ENCODE data around the gene RETREG1. TPM values are rescaled to one million over a fixed set of nuclear protein-coding genes. Genes with fewer than 3 reads are reported as not detected.
"Not testable (repeated sequence)": the region's sequence is repeated elsewhere in the genome, so short reads cannot be mapped to it uniquely, and the experiment has no call there.

Gene RETREG1
- total RNA-seq, 2 experiments from 2014 or later: 19.3 to 20.0 TPM

DNA sequence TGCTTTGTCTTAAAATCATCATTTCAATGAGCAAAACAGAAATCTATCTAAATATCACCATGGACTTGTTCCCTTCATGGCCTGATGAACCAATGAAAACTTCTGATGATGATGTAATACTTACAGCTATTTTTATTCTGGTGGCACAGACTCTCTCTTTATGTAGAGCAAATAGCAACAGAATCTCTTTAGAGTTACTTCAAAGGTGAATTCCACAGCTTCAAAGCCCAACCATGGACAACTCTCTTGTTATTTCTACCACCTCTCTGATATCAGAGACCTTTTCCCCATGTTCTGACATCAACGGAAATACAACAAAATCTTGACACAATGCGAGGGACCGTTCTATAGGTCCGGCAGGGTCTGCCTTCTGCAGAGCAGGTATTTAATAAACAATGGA, 70.1 kb downstream of the RETREG1 start:
- Mint-ChIP-seq H3K27ac (no peak overlapping the region), H3K4me3 (no peak overlapping the region), H3K9me3 (no peaks in the 10 kb centered on the region), H3K27me3 (ENCODE audit: low read depth) (no peaks in the 10 kb centered on the region), H3K4me1 (ENCODE audit: low read depth) (peaks cover 54% of the 10 kb centered on the region), H3K36me3 (ENCODE audit: low read depth) (peaks cover 2% of the 10 kb centered on the region)
- intact Hi-C loops (cut with micrococcal nuclease): no loop called here
- CTCF ChIA-PET: interaction anchor here (1.2 kb wide), 1 partner anchor 11 kb away, joined by 4 read pairs; no protein-coding TSS in a partner anchor
- DNase-seq: no peak

DNA sequence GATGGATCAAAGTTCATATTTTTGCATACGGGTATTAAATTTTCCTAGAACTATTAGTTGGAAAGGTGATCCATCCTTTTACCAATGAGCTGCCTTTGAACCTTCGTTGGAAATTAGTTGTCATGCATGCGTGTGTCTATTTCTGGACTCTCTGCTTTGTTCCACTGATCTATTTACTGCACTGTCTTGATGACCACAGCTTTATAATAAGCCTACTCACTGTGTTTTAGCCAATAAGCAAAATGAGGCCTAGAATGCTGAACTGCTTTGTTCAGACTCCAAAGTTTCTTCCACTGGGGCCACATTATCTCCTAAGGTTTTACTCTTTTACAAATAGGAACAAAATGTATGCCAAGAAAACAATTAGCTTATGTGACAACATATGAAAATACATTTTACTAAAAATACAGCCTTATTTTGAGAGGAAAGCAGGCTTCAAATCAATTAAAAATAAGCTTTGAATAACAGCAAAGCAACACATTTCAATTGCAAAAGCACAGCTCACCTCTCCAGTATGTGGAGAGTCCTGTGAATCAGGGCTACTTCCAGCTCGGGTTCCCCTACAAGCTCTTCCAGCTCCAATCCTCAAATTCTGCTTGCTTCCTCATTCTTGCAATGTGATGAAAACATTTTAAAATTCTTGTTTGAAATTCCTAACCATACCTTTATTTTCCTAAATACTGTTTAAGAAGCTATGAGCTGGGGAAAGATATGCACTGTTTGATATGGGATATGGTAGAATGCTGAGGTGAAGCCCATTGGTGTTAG, 72.0 kb downstream of the RETREG1 start:
- Mint-ChIP-seq H3K36me3 (ENCODE audit: low read depth) (peaks cover 3% of the 10 kb centered on the region), H3K9me3 (no peaks in the 10 kb centered on the region), H3K27ac (no peak overlapping the region), H3K27me3 (ENCODE audit: low read depth) (no peaks in the 10 kb centered on the region), H3K4me1 (ENCODE audit: low read depth) (peaks cover 53% of the 10 kb centered on the region), H3K4me3 (no peak overlapping the region)
- intact Hi-C loops (cut with micrococcal nuclease): no loop called here
- DNase-seq: no peak
- CTCF ChIA-PET: interaction anchor here (0.7 to 0.9 kb wide), 3 partner anchors 21 to 66 kb away, joined by 3 read pairs; no protein-coding TSS in a partner anchor

DNA sequence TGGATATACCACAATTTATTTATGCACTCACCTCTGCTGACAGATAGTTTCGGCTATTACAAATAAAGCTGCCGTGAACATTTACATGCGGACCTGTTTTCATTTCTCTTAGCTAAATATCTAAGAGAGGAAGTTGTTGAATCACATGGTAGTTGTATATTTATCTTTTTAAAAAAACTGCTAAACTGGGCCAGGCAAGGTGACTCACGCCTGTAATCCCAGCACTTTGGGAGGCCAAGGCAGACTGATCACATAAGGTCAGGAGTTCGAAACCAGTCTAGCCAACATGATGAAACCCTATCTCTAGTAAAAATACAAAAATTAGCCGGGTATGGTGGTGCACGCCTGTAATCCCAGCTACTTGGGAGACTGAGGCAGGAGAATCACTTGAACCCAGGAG, 73.6 kb downstream of the RETREG1 start:
- H3K9me3 Mint-ChIP-seq; H3K27ac Mint-ChIP-seq; H3K4me3 Mint-ChIP-seq; intact Hi-C loops (cut with micrococcal nuclease); DNase-seq; H3K27me3 Mint-ChIP-seq (ENCODE audit: low read depth): not testable (repeated sequence)
- H3K36me3 Mint-ChIP-seq (ENCODE audit: low read depth): peaks cover 11% of the 10 kb centered on the region
- peaks cover 46% of the 10 kb centered on the region for H3K4me1 Mint-ChIP-seq (ENCODE audit: low read depth)
- CTCF ChIA-PET: interaction anchor here (1.1 to 1.7 kb wide), 2 partner anchors 8 to 10 kb away, joined by 3 to 4 read pairs; no protein-coding TSS in a partner anchor

DNA sequence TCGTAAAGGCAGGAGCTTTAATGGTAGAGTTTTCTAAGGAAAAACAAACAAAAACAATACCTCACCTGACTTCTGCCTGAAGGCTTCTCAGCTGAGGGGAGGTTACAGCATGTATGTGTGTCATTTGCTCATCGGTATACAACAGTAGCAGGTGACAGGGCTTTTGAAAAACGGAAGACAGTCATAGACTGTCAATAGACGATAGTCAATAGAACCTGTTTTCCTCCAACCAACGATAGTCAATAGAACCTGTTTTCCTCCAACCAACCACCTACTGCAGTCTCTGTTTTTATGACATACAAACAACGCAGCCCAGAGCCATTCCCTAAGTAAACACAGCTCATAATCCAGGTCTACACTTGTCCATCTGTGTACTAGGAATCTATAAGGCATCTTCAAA, 74.6 kb downstream of the RETREG1 start:
- intact Hi-C loops (cut with micrococcal nuclease): no loop called here
- CTCF ChIA-PET: interaction anchor here (0.7 to 1.7 kb wide), 3 partner anchors 9 to 86 kb away, joined by 3 read pairs; no protein-coding TSS in a partner anchor
- H3K27ac Mint-ChIP-seq: no peak overlapping the region
- no peak for DNase-seq
- peaks cover 51% of the 10 kb centered on the region for H3K4me1 Mint-ChIP-seq (ENCODE audit: low read depth)
- no peaks in the 10 kb centered on the region for H3K9me3 Mint-ChIP-seq
- H3K36me3 Mint-ChIP-seq (ENCODE audit: low read depth): peaks cover 11% of the 10 kb centered on the region
- no peaks in the 10 kb centered on the region for H3K27me3 Mint-ChIP-seq (ENCODE audit: low read depth)
- H3K4me3 Mint-ChIP-seq: no peak overlapping the region

DNA sequence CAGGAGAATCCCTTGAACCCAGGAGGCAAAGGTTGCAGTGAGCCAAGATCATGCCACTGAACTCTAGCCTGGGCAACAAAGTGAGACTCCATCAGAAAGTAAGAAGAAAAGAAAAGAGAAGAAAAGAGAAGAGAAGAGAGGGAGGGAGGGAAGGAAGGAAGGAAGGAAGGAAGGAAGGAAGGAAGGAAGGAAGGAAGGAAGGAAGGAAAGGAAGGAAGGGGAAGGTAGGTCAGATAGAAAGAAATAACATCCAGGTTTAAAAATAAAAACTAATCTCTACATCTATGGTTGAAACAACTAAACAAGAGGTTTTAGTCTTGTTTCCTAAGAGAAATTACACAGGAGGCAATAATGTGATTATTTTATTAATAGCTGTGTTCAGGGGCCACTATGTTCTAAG, 75.2 kb downstream of the RETREG1 start:
- H3K27ac Mint-ChIP-seq; H3K9me3 Mint-ChIP-seq; H3K4me3 Mint-ChIP-seq; H3K27me3 Mint-ChIP-seq (ENCODE audit: low read depth); intact Hi-C loops (cut with micrococcal nuclease); DNase-seq: not testable (repeated sequence)
- H3K4me1 Mint-ChIP-seq (ENCODE audit: low read depth): peaks cover 50% of the 10 kb centered on the region
- CTCF ChIA-PET: interaction anchor here (0.6 to 1.2 kb wide), 4 partner anchors 11 to 717 kb away, joined by 3 to 4 read pairs (median 3); no protein-coding TSS in a partner anchor
- H3K36me3 Mint-ChIP-seq (ENCODE audit: low read depth): peaks cover 14% of the 10 kb centered on the region

DNA sequence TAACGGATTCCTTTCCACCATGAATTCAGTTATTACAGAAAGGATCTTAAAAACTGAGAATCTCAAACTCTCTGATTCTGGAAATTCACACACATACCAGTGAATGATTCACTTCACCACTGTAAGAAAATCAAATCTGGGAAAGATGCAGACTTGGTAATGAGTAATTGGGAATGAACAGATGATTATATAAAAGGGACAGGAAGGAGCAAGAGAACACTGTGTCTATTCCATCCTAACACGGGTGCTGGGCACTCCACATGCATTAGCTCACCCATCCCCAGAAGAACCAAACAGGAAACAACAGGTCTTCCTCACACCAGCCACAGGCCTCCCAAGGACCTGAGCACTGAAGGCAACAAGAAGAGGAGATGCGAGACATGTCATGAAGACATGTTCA, 76.4 kb downstream of the RETREG1 start:
- Mint-ChIP-seq H3K27ac (no peak overlapping the region), H3K36me3 (ENCODE audit: low read depth) (peaks cover 17% of the 10 kb centered on the region), H3K27me3 (ENCODE audit: low read depth) (no peaks in the 10 kb centered on the region), H3K9me3 (no peaks in the 10 kb centered on the region), H3K4me3 (no peak overlapping the region), H3K4me1 (ENCODE audit: low read depth) (peaks cover 52% of the 10 kb centered on the region)
- intact Hi-C loops (cut with micrococcal nuclease): no loop called here
- CTCF ChIA-PET: interaction anchor here (0.5 kb wide), 1 partner anchor 13 kb away, joined by 3 read pairs; no protein-coding TSS in a partner anchor
- DNase-seq: no peak

DNA sequence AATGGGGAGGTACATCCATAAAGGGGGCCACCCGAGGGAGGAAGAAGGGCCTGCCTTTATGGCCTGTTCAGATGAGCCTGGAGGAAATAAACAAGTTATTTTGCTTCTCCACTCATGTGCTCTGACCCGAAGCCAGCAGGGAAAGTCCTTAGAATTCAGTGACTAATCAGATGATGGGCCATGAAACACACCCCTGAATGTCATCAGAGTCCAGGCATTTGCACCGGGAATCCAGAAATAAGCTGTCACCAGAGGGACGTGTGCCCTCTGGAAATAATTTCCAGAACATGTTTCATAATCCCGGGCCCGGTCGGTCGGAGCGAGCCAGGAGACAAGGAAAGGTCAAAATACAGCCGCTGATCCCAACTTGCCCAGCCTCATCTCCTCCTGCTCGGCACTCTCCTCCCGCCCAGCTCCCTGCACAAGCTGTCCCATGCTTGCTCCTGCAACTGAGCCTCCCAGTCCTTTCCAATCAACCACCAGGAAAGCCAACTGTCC, 77.6 kb downstream of the RETREG1 start:
- no peak for DNase-seq
- H3K27ac Mint-ChIP-seq: no peak overlapping the region
- H3K27me3 Mint-ChIP-seq (ENCODE audit: low read depth): no peaks in the 10 kb centered on the region
- CTCF ChIA-PET: interaction anchor here (0.7 kb wide), 1 partner anchor 83 kb away, joined by 3 read pairs; no protein-coding TSS in a partner anchor
- peaks cover 56% of the 10 kb centered on the region for H3K4me1 Mint-ChIP-seq (ENCODE audit: low read depth)
- no peaks in the 10 kb centered on the region for H3K9me3 Mint-ChIP-seq
- no peak overlapping the region for H3K4me3 Mint-ChIP-seq
- intact Hi-C loops (cut with micrococcal nuclease): no loop called here
- peaks cover 19% of the 10 kb centered on the region for H3K36me3 Mint-ChIP-seq (ENCODE audit: low read depth)

DNA sequence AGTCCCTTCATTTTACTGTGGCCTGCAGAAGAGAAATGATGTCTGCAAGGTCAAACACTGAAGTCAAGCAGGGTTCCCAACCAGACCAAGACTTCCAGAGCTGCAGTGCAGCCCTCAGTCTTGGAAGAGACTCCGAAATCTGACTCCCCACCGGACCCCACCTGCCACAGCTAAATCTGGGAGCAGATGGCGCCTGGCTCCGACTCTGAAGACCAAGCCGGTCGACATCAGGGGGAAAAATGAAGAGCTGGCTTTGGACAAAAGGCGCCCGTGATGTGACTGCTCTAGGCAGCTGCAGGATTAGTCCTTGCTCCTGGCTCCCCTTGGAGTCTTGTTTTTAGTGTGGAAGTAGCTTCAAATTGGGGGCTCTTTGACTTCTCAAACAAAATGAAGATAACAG, 78.8 kb downstream of the RETREG1 start:
- no peaks in the 10 kb centered on the region for H3K9me3 Mint-ChIP-seq
- peaks cover 50% of the 10 kb centered on the region for H3K4me1 Mint-ChIP-seq (ENCODE audit: low read depth)
- no peak overlapping the region for H3K27ac Mint-ChIP-seq
- intact Hi-C loops (cut with micrococcal nuclease): no loop called here
- no peak for DNase-seq
- no peak overlapping the region for H3K4me3 Mint-ChIP-seq
- no peaks in the 10 kb centered on the region for H3K27me3 Mint-ChIP-seq (ENCODE audit: low read depth)
- CTCF ChIA-PET: no interaction called here
- peaks cover 19% of the 10 kb centered on the region for H3K36me3 Mint-ChIP-seq (ENCODE audit: low read depth)

DNA sequence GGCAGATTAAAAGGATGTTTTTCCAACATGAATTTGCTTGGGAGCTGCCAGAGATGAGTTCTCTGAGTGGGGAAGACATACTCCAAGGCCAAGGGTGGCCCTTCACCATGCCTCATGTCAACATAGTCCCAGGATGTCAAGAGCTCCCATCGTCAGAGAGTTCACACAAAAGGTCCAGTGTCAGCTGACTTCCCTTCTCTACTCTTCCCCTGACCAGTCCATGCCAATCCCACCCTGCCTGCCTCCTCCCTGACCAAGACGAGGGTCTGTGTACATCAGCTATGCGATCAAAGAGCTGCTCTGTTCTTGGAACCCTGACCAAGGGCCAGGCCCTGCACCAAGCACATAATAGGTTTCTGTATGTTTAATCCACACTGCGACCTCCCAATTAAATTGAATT, 80.0 kb downstream of the RETREG1 start:
- H3K27me3 Mint-ChIP-seq (ENCODE audit: low read depth): no peaks in the 10 kb centered on the region
- H3K36me3 Mint-ChIP-seq (ENCODE audit: low read depth): peaks cover 19% of the 10 kb centered on the region
- no peaks in the 10 kb centered on the region for H3K9me3 Mint-ChIP-seq
- H3K27ac Mint-ChIP-seq: no peak overlapping the region
- peaks cover 41% of the 10 kb centered on the region for H3K4me1 Mint-ChIP-seq (ENCODE audit: low read depth)
- intact Hi-C loops (cut with micrococcal nuclease): no loop called here
- no peak overlapping the region for H3K4me3 Mint-ChIP-seq
- DNase-seq: no peak
- CTCF ChIA-PET: interaction anchor here (1.1 kb wide), 1 partner anchor 16 kb away, joined by 3 read pairs; no protein-coding TSS in a partner anchor

DNA sequence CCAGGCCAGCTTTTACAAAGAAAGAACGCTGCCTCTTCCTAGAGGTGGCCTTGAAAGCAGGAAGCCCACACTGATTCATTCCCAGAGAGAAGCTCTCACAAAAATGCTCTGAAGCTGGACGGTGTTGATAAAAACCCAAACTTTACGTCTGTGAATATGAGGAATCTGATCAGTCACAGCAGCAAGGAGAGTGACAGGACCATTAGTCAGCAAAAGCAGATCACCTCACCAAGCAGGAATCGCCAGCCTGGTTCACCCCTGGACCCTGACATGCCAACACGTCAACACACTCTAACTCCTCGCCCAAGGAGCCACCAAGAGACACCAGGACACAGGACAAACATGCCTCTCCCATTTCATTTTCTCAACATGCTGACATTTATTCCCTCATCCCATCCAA, 80.6 kb downstream of the RETREG1 start:
- intact Hi-C loops (cut with micrococcal nuclease): no loop called here
- CTCF ChIA-PET: interaction anchor here (0.8 to 1.1 kb wide), 3 partner anchors 11 to 17 kb away, joined by 3 to 4 read pairs (median 4); no protein-coding TSS in a partner anchor
- no peaks in the 10 kb centered on the region for H3K27me3 Mint-ChIP-seq (ENCODE audit: low read depth)
- no peak overlapping the region for H3K4me3 Mint-ChIP-seq
- no peak for DNase-seq
- H3K9me3 Mint-ChIP-seq: no peaks in the 10 kb centered on the region
- H3K36me3 Mint-ChIP-seq (ENCODE audit: low read depth): peaks cover 17% of the 10 kb centered on the region
- H3K4me1 Mint-ChIP-seq (ENCODE audit: low read depth): peaks cover 40% of the 10 kb centered on the region
- no peak overlapping the region for H3K27ac Mint-ChIP-seq

DNA sequence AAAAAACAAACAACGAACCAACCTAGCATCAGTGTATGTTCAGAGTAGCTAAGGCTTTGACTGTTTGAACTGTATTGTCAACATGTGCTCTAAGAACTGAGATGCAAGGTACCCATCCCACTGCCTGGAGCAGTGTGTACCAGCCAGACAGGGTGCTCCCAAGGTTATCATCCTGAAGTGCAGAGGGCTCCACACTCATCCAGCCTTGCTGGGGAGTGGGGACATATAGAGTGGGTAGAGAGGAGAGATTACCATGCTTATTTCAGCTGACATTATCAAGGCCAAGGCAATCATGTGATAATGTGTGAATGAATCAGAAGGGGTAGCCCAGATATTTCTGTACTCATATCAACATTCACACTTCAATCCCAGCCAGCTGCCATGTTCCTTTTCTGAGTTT, 82.5 kb downstream of the RETREG1 start:
- CTCF ChIA-PET: interaction anchor here (1.9 kb wide), 1 partner anchor 17 kb away, joined by 5 read pairs; no protein-coding TSS in a partner anchor
- no peaks in the 10 kb centered on the region for H3K27me3 Mint-ChIP-seq (ENCODE audit: low read depth)
- intact Hi-C loops (cut with micrococcal nuclease): no loop called here
- peaks cover 14% of the 10 kb centered on the region for H3K36me3 Mint-ChIP-seq (ENCODE audit: low read depth)
- no peak overlapping the region for H3K4me3 Mint-ChIP-seq
- H3K4me1 Mint-ChIP-seq (ENCODE audit: low read depth): peaks cover 31% of the 10 kb centered on the region
- no peak overlapping the region for H3K27ac Mint-ChIP-seq
- no peak for DNase-seq
- no peaks in the 10 kb centered on the region for H3K9me3 Mint-ChIP-seq

DNA sequence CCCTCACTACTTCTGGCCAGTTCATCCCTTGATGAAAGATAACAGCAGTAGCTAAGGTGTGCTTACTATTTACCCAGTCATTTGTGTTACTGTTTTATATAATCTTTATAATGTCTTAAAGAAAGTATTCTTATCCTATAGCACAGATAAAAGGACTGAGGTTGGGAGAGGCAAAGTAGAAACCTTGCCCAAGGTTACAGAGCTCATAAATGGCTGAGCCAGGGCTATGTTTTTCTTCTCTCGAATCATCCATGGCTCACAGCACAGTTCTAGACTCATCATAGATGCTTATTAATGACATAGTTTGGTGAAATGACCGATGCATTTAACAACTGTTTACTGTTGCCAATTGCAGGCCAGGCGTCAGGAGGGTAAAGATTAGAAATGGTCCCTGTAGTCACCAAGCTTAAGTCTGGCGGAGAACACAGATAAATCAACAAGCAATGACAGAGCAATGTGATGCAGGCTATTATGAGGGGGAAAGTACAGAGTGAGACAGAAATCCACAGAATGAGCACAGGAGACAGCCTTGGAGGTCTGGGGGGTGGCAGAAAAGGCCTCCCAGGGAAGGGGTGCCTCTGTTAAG, 85.6 kb downstream of the RETREG1 start:
- Mint-ChIP-seq H3K4me1 (ENCODE audit: low read depth) (peaks cover 15% of the 10 kb centered on the region), H3K36me3 (ENCODE audit: low read depth) (peaks cover 8% of the 10 kb centered on the region), H3K4me3 (no peak overlapping the region), H3K27ac (no peak overlapping the region), H3K9me3 (no peaks in the 10 kb centered on the region), H3K27me3 (ENCODE audit: low read depth) (no peaks in the 10 kb centered on the region)
- intact Hi-C loops (cut with micrococcal nuclease): no loop called here
- CTCF ChIA-PET: interaction anchor here (1.4 kb wide), 1 partner anchor 75 kb away, joined by 3 read pairs; no protein-coding TSS in a partner anchor
- DNase-seq: no peak
